GM19238 (cell line): ENCODE data around the gene FPGT.
"Not testable (repeated sequence)": the region's sequence is repeated elsewhere in the genome, so short reads cannot be mapped to it uniquely, and the experiment has no call there.

ENCODE experiments used
- DNase-seq: peaks from one replicate; pipeline ENCODE4 v3.0.0; 2011; ENCODE audit warnings: low spot score; ENCODE audit not compliant: insufficient read length

Gene FPGT

GRCh38 chr1:74197657-74198552 is at the start of gene FPGT, which contains the start of gene LRRIQ3:
Gene FPGT, plus strand, starts transcription at chr1:74198242. Its CDS starts 37 bp downstream, at chr1:74198279.
Gene LRRIQ3, minus strand, starts transcription at chr1:74198176. Its CDS starts 14,492 bp downstream, at chr1:74183684.
- peak; percentile 83 for DNase-seq

GRCh38 chr1:74160046-74160445 is 38.0 kb upstream of the FPGT start:
- DNase-seq: no peak

- DNase-seq: no peak
Measured at GRCh38 chr1:74161497-74161896, 36.5 kb upstream of the FPGT start.

GRCh38 chr1:74162333-74162732 is 35.7 kb upstream of the FPGT start:
- DNase-seq: no peak

- DNase-seq: not testable (repeated sequence)
Measured at GRCh38 chr1:74174423-74174822, 23.6 kb upstream of the FPGT start.

- DNase-seq: no peak
Measured at GRCh38 chr1:74180490-74180889, 17.6 kb upstream of the FPGT start.

GRCh38 chr1:74193908-74194307 is 4.1 kb upstream of the FPGT start:
- no peak for DNase-seq

GRCh38 chr1:74195339-74195738 is 2.7 kb upstream of the FPGT start:
- DNase-seq: no peak

GRCh38 chr1:74197255-74197654 is 787 bp upstream of the FPGT start:
- DNase-seq: no peak

GRCh38 chr1:74199504-74199903 is 1.5 kb downstream of the FPGT start:
- no peak for DNase-seq

- DNase-seq: no peak
Measured at GRCh38 chr1:74205266-74205665, 7.2 kb downstream of the FPGT start.

GRCh38 chr1:74215229-74215628 is 17.2 kb downstream of the FPGT start:
- DNase-seq: no peak

- no peak for DNase-seq
Measured at GRCh38 chr1:74222701-74223100, 24.7 kb downstream of the FPGT start.

- DNase-seq: no peak
Measured at GRCh38 chr1:74223453-74223852, 25.4 kb downstream of the FPGT start.

GRCh38 chr1:74235153-74235552 is 37.1 kb downstream of the FPGT start, which contains the start of gene TNNI3K:
Gene TNNI3K, plus strand, starts transcription at chr1:74235387. Its CDS starts 65 bp downstream, at chr1:74235452.
- no peak for DNase-seq

- DNase-seq: no peak
Measured at GRCh38 chr1:74236440-74236839, 38.4 kb downstream of the FPGT start.

GRCh38 chr1:74237035-74237434 is 39.0 kb downstream of the FPGT start:
- DNase-seq: no peak

- no peak for DNase-seq
Measured at GRCh38 chr1:74237787-74238186, 39.7 kb downstream of the FPGT start.

GRCh38 chr1:74245168-74245772 is 47.2 kb downstream of the FPGT start:
- DNase-seq: no peak

GRCh38 chr1:74246315-74246714 is 48.3 kb downstream of the FPGT start:
- no peak for DNase-seq

- no peak for DNase-seq
Measured at GRCh38 chr1:74247881-74248528, 50.0 kb downstream of the FPGT start.

GRCh38 chr1:74253243-74253824 is 55.3 kb downstream of the FPGT start:
- not testable (repeated sequence) for DNase-seq
